ENCODE results near the gene UBE2Q2. TPM values are rescaled to one million over a fixed set of nuclear protein-coding genes. Genes with fewer than 3 reads are reported as not detected.

UBE2Q2 gene
- total and polyA plus RNA-seq, 9 of the 15 experiments (the other 6 are each of a cell fraction or from before 2014, with no cell fraction given), result 6.2 to 24.0 (median 16.2) TPM

DNA sequence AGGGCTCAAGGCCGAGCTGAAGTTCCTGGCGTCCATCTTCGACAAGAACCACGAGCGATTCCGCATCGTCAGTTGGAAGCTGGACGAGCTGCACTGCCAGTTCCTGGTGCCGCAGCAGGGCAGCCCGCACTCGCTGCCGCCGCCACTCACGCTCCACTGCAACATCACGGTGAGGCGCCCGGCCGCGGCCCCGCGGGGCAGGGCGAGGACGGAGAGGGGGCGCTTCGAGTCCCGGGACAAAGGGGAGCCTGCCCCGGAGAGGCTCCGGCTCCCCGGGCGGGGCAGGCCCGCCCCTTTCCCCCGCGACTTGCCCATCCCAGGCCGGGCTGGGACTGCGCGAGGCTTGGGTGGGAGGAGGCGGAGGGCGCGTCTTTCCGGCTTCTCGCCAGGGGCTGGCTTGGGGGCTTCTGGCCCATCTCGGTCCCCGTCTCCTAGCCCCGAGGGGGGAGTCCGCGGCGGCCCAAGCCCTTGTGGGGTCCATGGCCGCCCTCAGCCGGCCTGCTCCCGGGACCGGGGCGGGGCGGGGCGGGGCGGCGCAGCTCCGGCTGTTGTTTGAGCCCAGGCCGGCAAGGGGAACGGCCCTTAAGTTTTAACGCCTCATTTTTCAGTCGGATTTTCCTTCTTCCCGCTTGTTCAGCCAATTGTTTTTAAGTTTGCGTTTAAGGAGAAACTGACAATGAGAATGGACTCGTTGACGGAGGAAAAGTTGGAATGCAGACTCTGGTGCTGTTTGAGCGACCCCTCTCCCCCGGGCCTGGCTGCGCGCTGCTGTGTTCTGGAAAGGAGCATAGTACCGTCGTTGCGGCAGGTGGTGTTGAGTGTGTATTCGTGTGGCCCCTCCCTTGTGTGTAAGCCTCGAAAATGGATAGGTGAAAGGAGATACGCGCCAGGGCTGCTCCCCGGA lies 683 bp downstream of the UBE2Q2 start (continued):
- peak; percentile 92 for TF ChIP-seq PRDM10 (IDR thresholded peaks at IDR 0.05; ENCODE audit: partially characterized antibody)
- TF ChIP-seq HNRNPL (IDR thresholded peaks at IDR 0.05; ENCODE audit: low read depth, low read length), result 0 out of 2 replicates have a peak, but pooled peaks have one; percentile 2
- TF ChIP-seq TOE1 (IDR thresholded peaks at IDR 0.05; ENCODE audit: borderline replicate concordance), result peak; percentile 35; the same call in 1 of the 2 replicates
- no peak for TF ChIP-seq TOE1 (CRISPR knock-in tag; IDR thresholded peaks at IDR 0.05; ENCODE audit: borderline replicate concordance, low read depth)
- TF ChIP-seq TFE3 (CRISPR knock-in tag; IDR thresholded peaks at IDR 0.05), result no peak
- no peak for TF ChIP-seq NFYB (IDR thresholded peaks at IDR 0.05; ENCODE audit: extremely low read depth, insufficient read length)
- TF ChIP-seq, protein P1, sequence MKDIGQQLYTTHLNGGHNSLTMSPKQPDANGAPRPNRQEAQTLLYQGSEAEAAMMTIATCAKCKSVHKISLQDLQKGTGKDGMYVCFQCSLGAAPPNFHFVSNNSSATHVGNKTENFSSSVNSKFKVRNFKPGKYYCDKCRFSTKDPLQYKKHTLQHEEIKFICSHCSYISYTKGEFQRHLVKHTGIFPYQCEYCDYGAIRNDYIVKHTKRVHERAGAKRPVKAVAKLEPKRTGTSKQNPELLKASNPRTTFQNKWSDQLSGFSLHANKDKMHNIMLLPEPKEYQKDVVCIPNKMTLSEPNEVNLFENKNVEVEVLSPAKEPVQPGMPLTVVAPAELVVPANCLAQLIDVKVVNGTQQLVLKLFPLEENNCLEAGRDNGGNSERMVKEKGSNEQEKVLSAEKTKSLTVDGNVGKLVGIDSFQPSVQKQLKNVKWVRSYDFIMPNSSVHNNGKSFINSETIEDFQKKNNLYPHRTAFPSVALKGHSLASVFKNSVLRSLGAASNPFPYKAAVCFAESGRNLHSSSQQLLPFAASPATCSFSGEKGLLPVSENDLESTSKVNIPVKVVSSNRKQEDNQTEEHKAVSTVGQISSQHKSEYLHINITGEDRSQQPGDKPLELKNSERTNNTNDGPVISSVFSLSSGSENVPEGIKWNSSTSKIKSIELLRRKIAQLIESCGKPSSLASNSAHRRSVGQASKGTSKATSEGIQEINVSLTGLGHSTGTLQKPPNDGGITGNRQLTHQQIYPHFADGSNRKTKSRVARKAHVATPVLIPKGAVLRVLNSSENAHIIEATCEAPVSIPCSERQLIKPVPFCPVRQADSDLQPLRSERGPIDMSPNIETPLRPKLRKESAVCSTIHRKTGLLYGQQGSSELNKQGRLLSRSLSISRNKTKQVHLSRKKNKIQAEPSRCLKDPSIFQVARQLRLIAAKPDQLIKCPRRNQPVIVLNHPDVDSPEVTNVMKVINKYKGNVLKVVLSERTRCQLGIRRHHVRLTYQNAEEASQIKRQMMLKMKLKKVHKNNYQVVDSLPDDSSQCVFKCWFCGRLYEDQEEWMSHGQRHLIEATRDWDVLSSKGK (CRISPR knock-in tag; IDR thresholded peaks at IDR 0.05), result no peak
- TF ChIP-seq E2F6 (IDR thresholded peaks at IDR 0.05; ENCODE audit: borderline replicate concordance in 1 of 2, extremely low read depth in 1 of 2, insufficient read depth in 1 of 2, insufficient read length in 1 of 2, low read depth in 1 of 2, low read length in 1 of 2, poor library complexity in 1 of 2, severe bottlenecking in 1 of 2), result peak in 1 of 2 experiments; percentile 54
- peak; percentile 29 for TF ChIP-seq TBP (optimal IDR thresholded peaks at IDR 0.05; ENCODE audit: low read depth, low read length)
- no peak for TF ChIP-seq ZNF436 (CRISPR knock-in tag; IDR thresholded peaks at IDR 0.05)
- no peak for TF ChIP-seq HLTF (IDR thresholded peaks at IDR 0.05)

All from K562 (cell line).